GM06990 (cell line): ENCODE measurements around the gene RNU1-4.
"Not testable (repeated sequence)": the region's sequence is repeated elsewhere in the genome, so short reads cannot be mapped to it uniquely, and the experiment has no call there.

Source experiments
- DNase-seq: peaks from one replicate; pipeline ENCODE4 v3.0.0-alpha.2; 2011; ENCODE audit not compliant: insufficient read length; ENCODE audit errors: extremely low read depth
- H3K27me3 ChIP-seq: replicated peaks from 2 replicates; pipeline ENCODE4 v1.6.0; 2011; ENCODE audit warnings: low read length; ENCODE audit not compliant: control insufficient read depth, insufficient read depth
- H3K36me3 ChIP-seq: 2 replicates; pipeline ENCODE4 v1.5.1; 2011; ENCODE audit warnings: low read length; ENCODE audit not compliant: control insufficient read depth, insufficient read depth
- H3K4me3 ChIP-seq: replicated peaks from 2 replicates; pipeline ENCODE4 v1.5.1; 2011; ENCODE audit warnings: low read depth, mild to moderate bottlenecking, control low read depth, low read length
- CTCF ChIP-seq: IDR thresholded peaks from 2 replicates; pipeline ENCODE4 v1.5.1; 2011; ENCODE audit warnings: low read length, control low read depth, mild to moderate bottlenecking, inconsistent platforms; ENCODE audit not compliant: insufficient read depth, poor library complexity, severe bottlenecking

RNU1-4 gene

GRCh38 chr1:16716691-16717335 lies 23.5 kb upstream of the RNU1-4 start:
- Histone ChIP-seq H3K36me3 (no peaks in the 10 kb centered on the region), H3K4me3 (no peak overlapping the region), H3K27me3 (peaks cover 5% of the 10 kb centered on the region)
- no peak for DNase-seq
- TF ChIP-seq CTCF, result no peak

GRCh38 chr1:16717336-16718098 lies 22.8 kb upstream of the RNU1-4 start:
- TF ChIP-seq CTCF, result no peak
- DNase-seq, result no peak
- Histone ChIP-seq H3K27me3 (peaks cover 5% of the 10 kb centered on the region), H3K36me3 (no peaks in the 10 kb centered on the region), H3K4me3 (no peak overlapping the region)

GRCh38 chr1:16718099-16718907 lies 22.0 kb upstream of the RNU1-4 start:
- not testable (repeated sequence) for H3K4me3 ChIP-seq, DNase-seq, H3K27me3 ChIP-seq, H3K36me3 ChIP-seq

GRCh38 chr1:16718908-16719533 lies 21.3 kb upstream of the RNU1-4 start:
- DNase-seq, result no peak
- H3K27me3 ChIP-seq, result peaks cover 5% of the 10 kb centered on the region
- H3K36me3 ChIP-seq, result no peaks in the 10 kb centered on the region
- no peak for TF ChIP-seq CTCF
- no peak overlapping the region for H3K4me3 ChIP-seq

- DNase-seq, result no peak
- no peak for TF ChIP-seq CTCF
- Histone ChIP-seq H3K36me3 (no peaks in the 10 kb centered on the region), H3K4me3 (no peak overlapping the region), H3K27me3 (peaks cover 5% of the 10 kb centered on the region)
These were observed 20.6 kb upstream of the RNU1-4 start for GRCh38 chr1:16719571-16720350.
